IMR-90 (cell line): ENCODE measurements around the gene ESF1. TPM values are rescaled to one million over a fixed set of nuclear protein-coding genes. Genes with fewer than 3 reads are reported as not detected.

Experiments used
- ATAC-seq: fragments of 200-7000 bp; cut with Tn5 transposase; 2 replicates; pipeline ENCODE4 v1.9.1; 2020; ENCODE audit warnings: low read depth, mild to moderate bottlenecking, moderate library complexity
- BruUV-seq: library from RNA; stranded (reverse); fragments of 400-500 nt; replicated peaks from 2 replicates; lab custom pipeline; 2021; lab: Mats Ljungman, UMichigan
- CTCF ChIA-PET: fragments of 300-600 bp; formaldehyde crosslinking; extraction: SDS; loops from one replicate; lab custom pipeline; 2021; ENCODE audit warnings: antibody characterized with exemption; lab: Yijun Ruan, JAX
- POLR2A ChIA-PET: fragments of 300-600 bp; sonication (Branson Sonifier 250); formaldehyde crosslinking; loops from one replicate; lab custom pipeline; 2022; ENCODE audit warnings: antibody characterized with exemption; ENCODE audit not compliant: unreplicated experiment; lab: Charles Lee
- DNase-seq: peaks from one replicate; pipeline ENCODE4 v3.0.0; 2013
- H2AFZ ChIP-seq: replicated peaks from 2 replicates; pipeline ENCODE3; 2013; ENCODE audit warnings: low read length, mild to moderate bottlenecking; ENCODE audit not compliant: poor library complexity
- H2AK5ac ChIP-seq: 2 replicates; pipeline ENCODE4 v1.6.1; 2013; ENCODE audit warnings: low read depth, low read length, inconsistent platforms
- H2AK9ac ChIP-seq: replicated peaks from 2 replicates; pipeline ENCODE3; 2013; ENCODE audit warnings: mild to moderate bottlenecking, low read depth, low read length, moderate library complexity; ENCODE audit not compliant: poor library complexity
- H2BK120ac ChIP-seq: 2 replicates; pipeline ENCODE4 v1.6.1; 2013; ENCODE audit warnings: low read depth, low read length, inconsistent platforms
- H2BK15ac ChIP-seq: 3 replicates; pipeline ENCODE4 v1.6.1; 2013; ENCODE audit warnings: low read depth, low read length, inconsistent platforms
- H2BK20ac ChIP-seq: 2 replicates; pipeline ENCODE4 v1.6.1; 2013; ENCODE audit warnings: low read depth, mild to moderate bottlenecking, inconsistent platforms, low read length, moderate library complexity
- H2BK5ac ChIP-seq: 2 replicates; pipeline ENCODE4 v1.6.1; 2013; ENCODE audit warnings: mild to moderate bottlenecking, low read depth, low read length, inconsistent platforms; ENCODE audit not compliant: poor library complexity, severe bottlenecking
- H3K14ac ChIP-seq: replicated peaks from 2 replicates; pipeline ENCODE4 v1.6.1; 2013; ENCODE audit warnings: low read depth, low read length, inconsistent platforms
- H3K18ac ChIP-seq: 2 replicates; pipeline ENCODE4 v1.6.1; 2013; ENCODE audit warnings: low read depth, low read length, control low read depth
- H3K23ac ChIP-seq: 2 replicates; pipeline ENCODE4 v1.6.1; 2013; ENCODE audit warnings: low read depth, low read length, inconsistent platforms
- H3K27ac ChIP-seq: 2 replicates; pipeline ENCODE4 v1.5.1; 2013; ENCODE audit warnings: mild to moderate bottlenecking, control low read depth, low read length; ENCODE audit not compliant: insufficient read depth
- H3K27me3 ChIP-seq: 2 replicates; pipeline ENCODE4 v1.6.1; 2013; ENCODE audit warnings: low read length; ENCODE audit not compliant: control insufficient read depth, insufficient read depth
- H3K36me3 ChIP-seq: 2 replicates; pipeline ENCODE4 v1.6.1; 2013; ENCODE audit warnings: low read length, mixed read lengths; ENCODE audit not compliant: control insufficient read depth, insufficient read depth
- H3K4ac ChIP-seq: 2 replicates; pipeline ENCODE4 v1.6.1; 2013; ENCODE audit warnings: low read depth, low read length, inconsistent platforms
- H3K4me1 ChIP-seq: 2 replicates; pipeline ENCODE4 v1.6.1; 2013; ENCODE audit warnings: low read length, mixed read lengths; ENCODE audit not compliant: control insufficient read depth, insufficient read depth
- H3K4me2 ChIP-seq: 2 replicates; pipeline ENCODE4 v1.6.1; 2013; ENCODE audit warnings: low read depth, mild to moderate bottlenecking, control low read depth, low read length, moderate library complexity
- H3K4me3 ChIP-seq: 2 replicates; pipeline ENCODE4 v1.5.1; 2013; ENCODE audit warnings: low read depth, mild to moderate bottlenecking, control low read depth, low read length, moderate library complexity; ENCODE audit not compliant: insufficient read depth
- H3K56ac ChIP-seq: 2 replicates; pipeline ENCODE4 v1.6.1; 2013; ENCODE audit warnings: low read length, inconsistent platforms; ENCODE audit not compliant: insufficient read depth; ENCODE audit errors: extremely low read depth
- H3K79me1 ChIP-seq, 2 experiments: 2 replicates each; pipeline ENCODE4 v1.6.1; 2013; ENCODE audit warnings: low read length in 2 of 2, inconsistent platforms in 1 of 2, low read depth in 1 of 2
- H3K9ac ChIP-seq: 2 replicates; pipeline ENCODE4 v1.6.1; 2013; ENCODE audit warnings: low read depth, low read length, control low read depth
- H3K9me1 ChIP-seq: 2 replicates; pipeline ENCODE4 v1.6.1; 2013; ENCODE audit warnings: low read length, inconsistent platforms; ENCODE audit not compliant: insufficient read depth
- H3K9me3 ChIP-seq: 2 replicates; pipeline ENCODE4 v1.6.1; 2013; ENCODE audit warnings: low read length; ENCODE audit not compliant: control insufficient read depth, insufficient read depth
- H4K20me1 ChIP-seq: 2 replicates; pipeline ENCODE4 v1.6.1; 2013; ENCODE audit warnings: low read length, inconsistent platforms; ENCODE audit not compliant: insufficient read depth
- H4K5ac ChIP-seq: 2 replicates; pipeline ENCODE4 v1.6.1; 2013; ENCODE audit warnings: mild to moderate bottlenecking, low read depth, low read length, control low read depth
- H4K8ac ChIP-seq, 2 experiments: 2 replicates each; pipeline ENCODE4 v1.6.1; 2013; ENCODE audit warnings: low read depth in 2 of 2, low read length in 2 of 2, control low read depth in 1 of 2, inconsistent platforms in 1 of 2
- H4K91ac ChIP-seq: 2 replicates; pipeline ENCODE4 v1.6.1; 2013; ENCODE audit warnings: low read depth, low read length, inconsistent platforms; ENCODE audit not compliant: insufficient read depth
- BHLHE40 ChIP-seq: fragments of 150-350 bp; IDR thresholded peaks from 2 replicates; pipeline ENCODE4 v1.6.1; 2016; ENCODE audit warnings: mild to moderate bottlenecking, low read depth, low read length
- CEBPB ChIP-seq: IDR thresholded peaks from 2 replicates; pipeline ENCODE4 v1.6.1; 2012; ENCODE audit warnings: low read depth, low read length, improper control_type of control experiment
- CHD1 ChIP-seq: IDR thresholded peaks from 2 replicates; pipeline ENCODE4 v1.6.1; 2012; ENCODE audit warnings: low read depth, low read length, improper control_type of control experiment
- ELK1 ChIP-seq: fragments of 150-350 bp; IDR thresholded peaks from 2 replicates; pipeline ENCODE4 v1.6.1; 2016; ENCODE audit warnings: low read depth, mild to moderate bottlenecking, low read length, moderate library complexity, borderline replicate concordance
- FOS ChIP-seq: fragments of 150-350 bp; IDR thresholded peaks from 2 replicates; pipeline ENCODE4 v1.6.1; 2016; ENCODE audit warnings: low read depth, low read length
- MAZ ChIP-seq: IDR thresholded peaks from 2 replicates; pipeline ENCODE4 v1.6.1; 2012; ENCODE audit warnings: low read depth, mild to moderate bottlenecking, low read length, improper control_type of control experiment, moderate library complexity, borderline replicate concordance
- MXI1 ChIP-seq: IDR thresholded peaks from 2 replicates; pipeline ENCODE4 v1.6.1; 2012; ENCODE audit warnings: low read depth, mild to moderate bottlenecking, low read length, moderate library complexity, borderline replicate concordance
- NFE2L2 ChIP-seq: fragments of 150-350 bp; IDR thresholded peaks from 2 replicates; pipeline ENCODE4 v1.6.1; 2016; ENCODE audit warnings: low read depth, mild to moderate bottlenecking, low read length
- POLR2A ChIP-seq: IDR thresholded peaks from 2 replicates; pipeline ENCODE4 v1.6.1; 2012; ENCODE audit warnings: mild to moderate bottlenecking, low read depth, low read length
- RAD21 ChIP-seq: IDR thresholded peaks from 2 replicates; pipeline ENCODE4 v1.6.1; 2012; ENCODE audit warnings: low read length, improper control_type of control experiment
- RCOR1 ChIP-seq: IDR thresholded peaks from 2 replicates; pipeline ENCODE4 v1.6.1; 2012; ENCODE audit warnings: mild to moderate bottlenecking, low read length, improper control_type of control experiment; ENCODE audit not compliant: insufficient replicate concordance
- RFX5 ChIP-seq: IDR thresholded peaks from 2 replicates; pipeline ENCODE4 v1.8.0; 2012; ENCODE audit warnings: low read depth, mild to moderate bottlenecking, low read length, moderate library complexity
- SMC3 ChIP-seq: fragments of 150-350 bp; IDR thresholded peaks from 2 replicates; pipeline ENCODE4 v1.6.1; 2016; ENCODE audit warnings: low read depth, mild to moderate bottlenecking, antibody characterized with exemption, low read length, moderate library complexity
- USF2 ChIP-seq: fragments of 150-350 bp; IDR thresholded peaks from 2 replicates; pipeline ENCODE4 v1.6.1; 2017; ENCODE audit warnings: mild to moderate bottlenecking, antibody characterized with exemption, low read length, low read depth
- WGBS, 2 experiments: methylation state at CpG; one replicate each; pipeline versions ENCODE4 v1.1.5 to v1.1.7; 2013; ENCODE audit warnings: missing lambda C conversion rate in 2 of 2; ENCODE audit not compliant: insufficient read length in 1 of 2; ENCODE audit errors: extremely low coverage in 2 of 2; 5-methylcytosine and 5-hydroxymethylcytosine counted together
- dilution Hi-C: fragments of 300-500 bp; cut with HindIII; formaldehyde crosslinking; loops from one replicate; pipeline ENCODE4 v1.14.3; 2018; ENCODE audit warnings: low sequenced_read_pairs; ENCODE audit not compliant: unreplicated experiment
- in situ Hi-C: fragments of 300-500 bp; cut with MboI; formaldehyde crosslinking; loops from 3 replicates; pipeline ENCODE4 v1.14.3; 2019; ENCODE audit warnings: low sequenced_read_pairs, inconsistent platforms, mixed read lengths
- intact Hi-C: fragments of 100-400 bp; cut with micrococcal nuclease; formaldehyde crosslinking; loops from 2 replicates; pipeline ENCODE4 v1.10.0; 2022
- polyA plus RNA-seq, 3 experiments: library from polyadenylated mRNA; depleted of rRNA; stranded (reverse); fragments of >200 nt; gene quantifications; 2 replicates each; pipeline ENCODE4 v1.2.3, GENCODE V29; 2012; ENCODE audit warnings: low replicate concordance in 1 of 3
- total RNA-seq: library from RNA; depleted of rRNA; stranded (reverse); fragments of >200 nt; gene quantifications from 2 replicates; pipeline ENCODE4 v1.2.3, GENCODE V29; 2012
- TF ChIP-seq, protein P1 (sequence below): conservative IDR thresholded peaks from 2 replicates; pipeline ENCODE4 v1.5.1; 2012; ENCODE audit warnings: mild to moderate bottlenecking, low read depth, low read length, improper control_type of control experiment

Gene ESF1
- total and polyA plus RNA-seq, 2 of the 4 experiments (the other 2 are of a cell fraction), result 2.6 to 2.7 TPM

DNA sequence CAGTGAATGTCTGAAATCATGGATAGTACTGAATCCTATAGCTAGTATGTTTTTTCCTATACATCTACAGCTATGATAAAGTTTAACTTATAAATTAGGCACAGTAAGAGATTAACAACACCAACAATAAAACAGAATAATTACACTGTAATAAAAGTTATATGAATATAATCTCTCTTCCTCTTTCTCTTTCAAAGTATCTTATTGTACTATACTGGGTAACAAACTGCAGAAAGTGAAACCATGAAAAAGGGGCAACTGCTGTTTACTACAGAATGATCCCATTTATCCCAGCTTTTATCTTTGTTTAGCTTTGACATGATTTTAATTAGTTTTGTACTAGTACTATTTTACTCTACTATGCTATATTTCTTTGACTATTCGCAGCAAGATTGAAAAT, 25.8 kb downstream of the ESF1 start:
- Histone ChIP-seq H3K4me2 (no peak overlapping the region), H3K56ac (no peak overlapping the region), H2AK9ac (no peak overlapping the region), H3K4me1 (no peaks in the 10 kb centered on the region), H3K4ac (no peak overlapping the region), H3K36me3 (peaks cover 6% of the 10 kb centered on the region; the same call in 1 of the 2 replicates), H4K8ac (no peak overlapping the region), H3K14ac (no peak overlapping the region), H3K18ac (no peak overlapping the region), H3K9me1 (no peaks in the 10 kb centered on the region), H3K23ac (no peak overlapping the region), H4K20me1 (no peaks in the 10 kb centered on the region), H4K91ac (no peak overlapping the region), H3K27me3 (no peaks in the 10 kb centered on the region), H3K79me1 (no peaks in the 10 kb centered on the region; a peak in 1 of 4 replicates), H2BK20ac (no peak overlapping the region), H2BK120ac (no peak overlapping the region), H3K4me3 (no peak overlapping the region), H3K9me3 (no peaks in the 10 kb centered on the region), H2BK5ac (no peak overlapping the region), H2AK5ac (no peak overlapping the region), H3K9ac (no peak overlapping the region), H4K5ac (no peak overlapping the region), H2AFZ (no peak overlapping the region), H3K27ac (no peak overlapping the region), H2BK15ac (no peak overlapping the region)
- intact Hi-C loops, result no loop called here
- POLR2A ChIA-PET, result no interaction called here
- CTCF ChIA-PET, result no interaction called here
- in situ Hi-C loops, result loop anchor here (25.0 kb wide), 1 partner anchor 297 kb away; no protein-coding TSS in a partner anchor
- dilution Hi-C loops, result no loop called here
- no CpG with 5 or more reads among the region's 1 CpG for whole genome bisulfite sequencing, 2 experiments
- ATAC-seq, result no peak
- no peak for TF ChIP-seq USF2
- no peak for TF ChIP-seq RFX5
- TF ChIP-seq POLR2A, result no peak
- no peak for TF ChIP-seq MAZ
- no peak for TF ChIP-seq RCOR1
- TF ChIP-seq ELK1, result no peak
- TF ChIP-seq BHLHE40, result no peak
- no peak for TF ChIP-seq SMC3
- no peak for TF ChIP-seq MXI1
- no peak for TF ChIP-seq CEBPB
- TF ChIP-seq NFE2L2, result no peak
- no peak for TF ChIP-seq CHD1
- TF ChIP-seq FOS, result no peak
- no peak for TF ChIP-seq RAD21
- TF ChIP-seq, protein P1, sequence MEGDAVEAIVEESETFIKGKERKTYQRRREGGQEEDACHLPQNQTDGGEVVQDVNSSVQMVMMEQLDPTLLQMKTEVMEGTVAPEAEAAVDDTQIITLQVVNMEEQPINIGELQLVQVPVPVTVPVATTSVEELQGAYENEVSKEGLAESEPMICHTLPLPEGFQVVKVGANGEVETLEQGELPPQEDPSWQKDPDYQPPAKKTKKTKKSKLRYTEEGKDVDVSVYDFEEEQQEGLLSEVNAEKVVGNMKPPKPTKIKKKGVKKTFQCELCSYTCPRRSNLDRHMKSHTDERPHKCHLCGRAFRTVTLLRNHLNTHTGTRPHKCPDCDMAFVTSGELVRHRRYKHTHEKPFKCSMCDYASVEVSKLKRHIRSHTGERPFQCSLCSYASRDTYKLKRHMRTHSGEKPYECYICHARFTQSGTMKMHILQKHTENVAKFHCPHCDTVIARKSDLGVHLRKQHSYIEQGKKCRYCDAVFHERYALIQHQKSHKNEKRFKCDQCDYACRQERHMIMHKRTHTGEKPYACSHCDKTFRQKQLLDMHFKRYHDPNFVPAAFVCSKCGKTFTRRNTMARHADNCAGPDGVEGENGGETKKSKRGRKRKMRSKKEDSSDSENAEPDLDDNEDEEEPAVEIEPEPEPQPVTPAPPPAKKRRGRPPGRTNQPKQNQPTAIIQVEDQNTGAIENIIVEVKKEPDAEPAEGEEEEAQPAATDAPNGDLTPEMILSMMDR, result no peak
- no peak for DNase-seq
- no TSS peak for BruUV-seq
